Liver (tissue), 9 donors: ENCODE measurements around the gene PYHIN1. TPM values are rescaled to one million over a fixed set of nuclear protein-coding genes. Genes with fewer than 3 reads are reported as not detected.

Source experiments
- DNase-seq: peaks from one replicate; pipeline ENCODE4 v3.0.0-alpha.2; 2017; ENCODE audit warnings: low spot score
- H3K27ac ChIP-seq, 2 donors: one replicate each; pipeline ENCODE4 v1.7.0; 2013; ENCODE audit warnings: inconsistent platforms in 2 of 2, low read length in 2 of 2, control low read depth in 1 of 2, low read depth in 1 of 2, mild to moderate bottlenecking in 1 of 2
- H3K27me3 ChIP-seq, 4 donors: one replicate each; pipeline versions ENCODE4 v1.6.1 to v1.7.0; 2013; ENCODE audit warnings: low read length in 3 of 4, inconsistent platforms in 1 of 4, mild to moderate bottlenecking in 1 of 4, moderate library complexity in 1 of 4; ENCODE audit not compliant: control insufficient read depth in 4 of 4, insufficient read depth in 4 of 4
- H3K36me3 ChIP-seq, 4 donors: one replicate each; pipeline versions ENCODE4 v1.6.1 to v1.7.0; 2013; ENCODE audit warnings: low read length in 3 of 4, mild to moderate bottlenecking in 3 of 4, low read depth in 1 of 4, moderate library complexity in 1 of 4; ENCODE audit not compliant: control insufficient read depth in 4 of 4, insufficient read depth in 3 of 4
- H3K4me1 ChIP-seq, 4 donors: one replicate each; pipeline versions ENCODE4 v1.6.1 to v1.7.0; 2013; ENCODE audit warnings: low read length in 3 of 4, mild to moderate bottlenecking in 3 of 4, moderate library complexity in 1 of 4; ENCODE audit not compliant: control insufficient read depth in 4 of 4, insufficient read depth in 4 of 4
- H3K4me3 ChIP-seq, 3 donors: one replicate each; pipeline versions ENCODE4 v1.6.1 to v1.7.0; 2013; ENCODE audit warnings: low read length in 3 of 3, control low read depth in 1 of 3, low read depth in 1 of 3, mild to moderate bottlenecking in 1 of 3
- H3K9ac ChIP-seq, 2 donors: one replicate each; pipeline ENCODE4 v1.7.0; 2013; ENCODE audit warnings: low read length in 2 of 2, mild to moderate bottlenecking in 2 of 2, moderate library complexity in 2 of 2, control low read depth in 1 of 2, low read depth in 1 of 2
- H3K9me3 ChIP-seq, 4 donors: one replicate each; pipeline versions ENCODE4 v1.6.1 to v1.7.0; 2013; ENCODE audit warnings: low read length in 3 of 4; ENCODE audit not compliant: control insufficient read depth in 4 of 4
- EGR1 ChIP-seq, 2 donors: IDR thresholded peaks; 2 replicates each; pipeline ENCODE4 v1.6.1; 2016 to 2018; ENCODE audit warnings: antibody characterized with exemption in 2 of 2, low read depth in 2 of 2
- FOXA2 ChIP-seq: IDR thresholded peaks from 2 replicates; pipeline ENCODE4 v1.6.1; 2016; ENCODE audit warnings: antibody characterized with exemption
- HNF4A ChIP-seq, 2 donors: conservative IDR thresholded peaks; 2 replicates each; pipeline ENCODE4 v1.6.1; 2016; ENCODE audit warnings: antibody characterized with exemption in 2 of 2, mild to moderate bottlenecking in 2 of 2
- HNF4G ChIP-seq: IDR thresholded peaks from 2 replicates; pipeline ENCODE4 v1.6.1; 2016; ENCODE audit warnings: antibody characterized with exemption
- JUND ChIP-seq, 2 donors: IDR thresholded peaks; 2 replicates each; pipeline ENCODE4 v1.6.1; 2016; ENCODE audit warnings: antibody characterized with exemption in 2 of 2
- RAD21 ChIP-seq, 2 donors: IDR thresholded peaks; 2 replicates each; pipeline ENCODE4 v1.6.1; 2016; ENCODE audit warnings: antibody characterized with exemption in 2 of 2, mild to moderate bottlenecking in 2 of 2
- RXRA ChIP-seq, 2 donors: IDR thresholded peaks; 2 replicates each; pipeline ENCODE4 v1.6.1; 2017 to 2018; ENCODE audit warnings: antibody characterized with exemption in 2 of 2, mild to moderate bottlenecking in 1 of 2
- SP1 ChIP-seq: IDR thresholded peaks from 2 replicates; pipeline ENCODE4 v1.6.1; 2018; ENCODE audit warnings: antibody characterized with exemption, mild to moderate bottlenecking
- TAF1 ChIP-seq: conservative IDR thresholded peaks from 2 replicates; pipeline ENCODE4 v1.6.1; 2016; ENCODE audit warnings: antibody characterized with exemption, mild to moderate bottlenecking
- WGBS: extraction: QIAGEN DNeasy Blood & Tissue Kit; methylation state at CpG from one replicate; pipeline ENCODE4 v1.1.7; 2013; 5-methylcytosine and 5-hydroxymethylcytosine counted together
- polyA plus RNA-seq, 2 donors: library from polyadenylated mRNA; stranded (reverse) in 1 of 2; unstranded in 1 of 2; fragments of 200-250 nt in 1 of 2; fragments of >200 nt in 1 of 2; fragmentation: Nextera tagmentation in 1 of 2; extraction: Ambion mirVana in 1 of 2; gene quantifications; one replicate each; pipeline versions ENCODE4 v1.2.1 to v1.2.3, GENCODE V29; 2013 to 2015
- total RNA-seq, 2 donors: library from RNA; depleted of rRNA; stranded (reverse); fragments of >200 nt; gene quantifications; one replicate each; pipeline ENCODE4 v1.2.3, GENCODE V29; 2014
- TF ChIP-seq, protein P1 (sequence below): IDR thresholded peaks from 2 replicates; pipeline ENCODE4 v1.6.1; 2016; ENCODE audit warnings: antibody characterized with exemption
- TF ChIP-seq, protein P2 (sequence below): fragments of 150-350 bp; IDR thresholded peaks from 2 replicates; pipeline ENCODE4 v1.5.1; 2017; ENCODE audit warnings: improper control_type of control experiment, low read depth, low read length; ENCODE audit not compliant: missing input control
- TF ChIP-seq, protein P3 (sequence below): IDR thresholded peaks from 2 replicates; pipeline ENCODE4 v1.6.1; 2016; ENCODE audit warnings: antibody characterized with exemption, mild to moderate bottlenecking
- donor health status: healthy.
- donor health status: healthy.
- donor health status: healthy.
- donor health status: healthy.
- donor health status: healthy.

The PYHIN1 gene
- total and polyA plus RNA-seq, 4 donors, result 0.32 to 1.3 (median 0.74) TPM

DNA sequence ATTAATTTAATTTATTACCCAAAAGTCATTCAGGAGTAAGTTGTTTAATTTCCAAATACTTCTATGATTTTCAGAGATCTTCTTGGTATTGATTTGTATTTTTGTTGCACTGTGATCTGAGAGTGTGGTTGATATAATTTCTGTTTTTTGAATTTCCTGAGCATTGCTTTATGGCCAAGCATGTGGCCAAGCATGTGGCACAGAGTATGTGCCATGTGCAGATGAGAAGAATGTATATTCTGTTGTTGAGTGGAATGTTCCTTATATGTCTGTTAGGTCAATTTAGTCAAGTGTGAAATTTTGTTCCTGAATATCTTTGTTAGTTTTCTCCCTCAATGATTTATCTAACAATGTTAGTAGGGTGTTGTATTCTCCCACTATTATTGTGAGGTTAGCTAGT is 53.0 kb downstream of the PYHIN1 start:
- Histone ChIP-seq H3K4me3 (no peak overlapping the region), H3K27ac (no peak overlapping the region), H3K9ac (no peak overlapping the region), H3K9me3 (peaks cover 0 to 2% (median 0%) of the 10 kb centered on the region in 4 donors), H3K36me3 (no peaks in the 10 kb centered on the region), H3K4me1 (no peaks in the 10 kb centered on the region), H3K27me3 (no peaks in the 10 kb centered on the region)
- TF ChIP-seq HNF4A (conservative IDR thresholded peaks at IDR 0.05) (no peak), HNF4G (no peak), EGR1 (IDR thresholded peaks at IDR 0.05; ENCODE audit: low read depth in 2 of 2) (no peak), FOXA2 (no peak), RAD21 (IDR thresholded peaks at IDR 0.05) (no peak)
- TF ChIP-seq, protein P1, sequence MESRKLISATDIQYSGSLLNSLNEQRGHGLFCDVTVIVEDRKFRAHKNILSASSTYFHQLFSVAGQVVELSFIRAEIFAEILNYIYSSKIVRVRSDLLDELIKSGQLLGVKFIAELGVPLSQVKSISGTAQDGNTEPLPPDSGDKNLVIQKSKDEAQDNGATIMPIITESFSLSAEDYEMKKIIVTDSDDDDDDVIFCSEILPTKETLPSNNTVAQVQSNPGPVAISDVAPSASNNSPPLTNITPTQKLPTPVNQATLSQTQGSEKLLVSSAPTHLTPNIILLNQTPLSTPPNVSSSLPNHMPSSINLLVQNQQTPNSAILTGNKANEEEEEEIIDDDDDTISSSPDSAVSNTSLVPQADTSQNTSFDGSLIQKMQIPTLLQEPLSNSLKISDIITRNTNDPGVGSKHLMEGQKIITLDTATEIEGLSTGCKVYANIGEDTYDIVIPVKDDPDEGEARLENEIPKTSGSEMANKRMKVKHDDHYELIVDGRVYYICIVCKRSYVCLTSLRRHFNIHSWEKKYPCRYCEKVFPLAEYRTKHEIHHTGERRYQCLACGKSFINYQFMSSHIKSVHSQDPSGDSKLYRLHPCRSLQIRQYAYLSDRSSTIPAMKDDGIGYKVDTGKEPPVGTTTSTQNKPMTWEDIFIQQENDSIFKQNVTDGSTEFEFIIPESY, result no peak
- TF ChIP-seq, protein P2, sequence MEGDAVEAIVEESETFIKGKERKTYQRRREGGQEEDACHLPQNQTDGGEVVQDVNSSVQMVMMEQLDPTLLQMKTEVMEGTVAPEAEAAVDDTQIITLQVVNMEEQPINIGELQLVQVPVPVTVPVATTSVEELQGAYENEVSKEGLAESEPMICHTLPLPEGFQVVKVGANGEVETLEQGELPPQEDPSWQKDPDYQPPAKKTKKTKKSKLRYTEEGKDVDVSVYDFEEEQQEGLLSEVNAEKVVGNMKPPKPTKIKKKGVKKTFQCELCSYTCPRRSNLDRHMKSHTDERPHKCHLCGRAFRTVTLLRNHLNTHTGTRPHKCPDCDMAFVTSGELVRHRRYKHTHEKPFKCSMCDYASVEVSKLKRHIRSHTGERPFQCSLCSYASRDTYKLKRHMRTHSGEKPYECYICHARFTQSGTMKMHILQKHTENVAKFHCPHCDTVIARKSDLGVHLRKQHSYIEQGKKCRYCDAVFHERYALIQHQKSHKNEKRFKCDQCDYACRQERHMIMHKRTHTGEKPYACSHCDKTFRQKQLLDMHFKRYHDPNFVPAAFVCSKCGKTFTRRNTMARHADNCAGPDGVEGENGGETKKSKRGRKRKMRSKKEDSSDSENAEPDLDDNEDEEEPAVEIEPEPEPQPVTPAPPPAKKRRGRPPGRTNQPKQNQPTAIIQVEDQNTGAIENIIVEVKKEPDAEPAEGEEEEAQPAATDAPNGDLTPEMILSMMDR, result no peak
- TF ChIP-seq, protein P3, sequence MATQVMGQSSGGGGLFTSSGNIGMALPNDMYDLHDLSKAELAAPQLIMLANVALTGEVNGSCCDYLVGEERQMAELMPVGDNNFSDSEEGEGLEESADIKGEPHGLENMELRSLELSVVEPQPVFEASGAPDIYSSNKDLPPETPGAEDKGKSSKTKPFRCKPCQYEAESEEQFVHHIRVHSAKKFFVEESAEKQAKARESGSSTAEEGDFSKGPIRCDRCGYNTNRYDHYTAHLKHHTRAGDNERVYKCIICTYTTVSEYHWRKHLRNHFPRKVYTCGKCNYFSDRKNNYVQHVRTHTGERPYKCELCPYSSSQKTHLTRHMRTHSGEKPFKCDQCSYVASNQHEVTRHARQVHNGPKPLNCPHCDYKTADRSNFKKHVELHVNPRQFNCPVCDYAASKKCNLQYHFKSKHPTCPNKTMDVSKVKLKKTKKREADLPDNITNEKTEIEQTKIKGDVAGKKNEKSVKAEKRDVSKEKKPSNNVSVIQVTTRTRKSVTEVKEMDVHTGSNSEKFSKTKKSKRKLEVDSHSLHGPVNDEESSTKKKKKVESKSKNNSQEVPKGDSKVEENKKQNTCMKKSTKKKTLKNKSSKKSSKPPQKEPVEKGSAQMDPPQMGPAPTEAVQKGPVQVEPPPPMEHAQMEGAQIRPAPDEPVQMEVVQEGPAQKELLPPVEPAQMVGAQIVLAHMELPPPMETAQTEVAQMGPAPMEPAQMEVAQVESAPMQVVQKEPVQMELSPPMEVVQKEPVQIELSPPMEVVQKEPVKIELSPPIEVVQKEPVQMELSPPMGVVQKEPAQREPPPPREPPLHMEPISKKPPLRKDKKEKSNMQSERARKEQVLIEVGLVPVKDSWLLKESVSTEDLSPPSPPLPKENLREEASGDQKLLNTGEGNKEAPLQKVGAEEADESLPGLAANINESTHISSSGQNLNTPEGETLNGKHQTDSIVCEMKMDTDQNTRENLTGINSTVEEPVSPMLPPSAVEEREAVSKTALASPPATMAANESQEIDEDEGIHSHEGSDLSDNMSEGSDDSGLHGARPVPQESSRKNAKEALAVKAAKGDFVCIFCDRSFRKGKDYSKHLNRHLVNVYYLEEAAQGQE, result no peak
- DNase-seq, result no peak

DNA sequence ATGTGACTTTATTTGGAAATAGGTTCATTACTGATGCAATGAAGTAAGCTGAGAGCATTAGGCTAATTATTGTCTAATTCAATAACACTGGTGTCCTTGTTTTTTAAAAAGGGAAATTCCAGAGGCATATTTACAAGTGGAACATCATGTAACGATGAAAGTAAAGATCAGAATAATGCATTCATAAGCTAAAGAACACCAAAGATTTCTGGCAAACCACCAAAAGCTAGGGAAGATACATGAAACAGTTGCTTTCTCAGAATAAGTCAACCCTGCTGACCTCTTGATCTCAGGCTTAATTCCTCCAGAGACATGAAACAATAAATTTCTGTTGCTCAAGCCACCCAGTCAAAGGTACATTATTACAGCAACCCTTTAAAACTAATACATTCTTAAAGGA is 58.1 kb downstream of the PYHIN1 start:
- Histone ChIP-seq H3K27ac (no peak overlapping the region), H3K27me3 (no peaks in the 10 kb centered on the region), H3K9me3 (peaks cover 0 to 2% (median 0%) of the 10 kb centered on the region in 4 donors), H3K4me1 (no peaks in the 10 kb centered on the region), H3K36me3 (no peaks in the 10 kb centered on the region), H3K4me3 (no peak overlapping the region), H3K9ac (no peak overlapping the region)
- WGBS, result 60% methylated on average over 1 of the region's 1 CpG
- no peak for DNase-seq
- no peak for TF ChIP-seq JUND (IDR thresholded peaks at IDR 0.05)
- no peak for TF ChIP-seq RAD21 (IDR thresholded peaks at IDR 0.05)
- TF ChIP-seq TAF1, result no peak

DNA sequence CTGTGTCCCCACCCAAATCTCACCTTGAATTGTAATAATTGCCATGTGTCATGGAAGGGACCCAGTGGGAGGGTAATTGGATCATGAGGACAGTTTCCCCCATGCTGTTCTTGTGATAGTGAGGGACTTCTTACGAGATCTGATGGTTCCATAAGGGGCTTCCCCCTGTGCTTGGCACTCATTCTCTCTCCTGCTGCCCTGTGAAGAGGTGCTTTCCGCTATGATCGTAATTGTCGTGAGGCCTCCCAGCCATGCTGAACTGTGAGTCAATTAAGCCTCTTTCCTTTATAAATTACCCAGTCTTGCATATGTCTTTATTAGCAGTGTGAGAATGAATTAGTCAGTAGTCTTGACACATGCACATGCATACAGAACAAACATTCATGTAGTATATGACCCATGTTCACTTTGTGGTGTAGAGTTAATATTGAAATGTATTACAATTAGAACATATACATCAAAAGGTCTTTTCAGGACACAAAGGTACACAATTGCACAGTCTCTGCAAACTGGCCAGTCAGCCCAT is 61.5 kb downstream of the PYHIN1 start:
- H3K27ac ChIP-seq, result no peak overlapping the region
- no peaks in the 10 kb centered on the region for H3K9me3 ChIP-seq
- 91% methylated on average over 4 of the region's 4 CpGs for WGBS
- DNase-seq, result no peak
- H3K36me3 ChIP-seq, result no peaks in the 10 kb centered on the region
- no peaks in the 10 kb centered on the region for H3K4me1 ChIP-seq
- H3K4me3 ChIP-seq, result no peak overlapping the region
- H3K9ac ChIP-seq, result no peak overlapping the region
- no peaks in the 10 kb centered on the region for H3K27me3 ChIP-seq
- TF ChIP-seq HNF4G (no peak), SP1 (no peak), RXRA (IDR thresholded peaks at IDR 0.05) (no peak), FOXA2 (no peak)
- TF ChIP-seq, protein P2, result no peak
- TF ChIP-seq, protein P1, result no peak
